ENCODE measurements around the gene HYAL4. TPM values are rescaled to one million over a fixed set of nuclear protein-coding genes. Genes with fewer than 3 reads are reported as not detected.
"Not testable (repeated sequence)": the region's sequence is repeated elsewhere in the genome, so short reads cannot be mapped to it uniquely, and the experiment has no call there.

The HYAL4 gene
- polyA plus RNA-seq, 3 donors: 0.08 to 0.18 (median 0.11) TPM

- DNase-seq (ENCODE audit: extremely low read depth in 1 of 11, low read depth in 9 of 11, low spot score in 4 of 11): no peak
Observed at GRCh38 chr7:123876557-123877256, 31.7 kb downstream of the HYAL4 start.

GRCh38 chr7:123879628-123880027 is 34.7 kb downstream of the HYAL4 start:
- DNase-seq (ENCODE audit: extremely low read depth in 1 of 11, low read depth in 9 of 11, low spot score in 4 of 11): no peak

GRCh38 chr7:123881300-123881699 is 36.3 kb downstream of the HYAL4 start:
- no peak for DNase-seq (ENCODE audit: extremely low read depth in 1 of 11, low read depth in 9 of 11, low spot score in 4 of 11)

- DNase-seq (ENCODE audit: extremely low read depth in 1 of 11, low read depth in 9 of 11, low spot score in 4 of 11): no peak
Observed at GRCh38 chr7:123883154-123883553, 38.2 kb downstream of the HYAL4 start.

GRCh38 chr7:123888192-123888591 is 43.2 kb downstream of the HYAL4 start:
- no peak for DNase-seq (ENCODE audit: extremely low read depth in 1 of 11, low read depth in 9 of 11, low spot score in 4 of 11)

- not testable (repeated sequence) for DNase-seq (ENCODE audit: extremely low read depth in 1 of 11, low read depth in 9 of 11, low spot score in 4 of 11)
Observed at GRCh38 chr7:123894753-123895152, 49.8 kb downstream of the HYAL4 start.

- DNase-seq (ENCODE audit: extremely low read depth in 1 of 11, low read depth in 9 of 11, low spot score in 4 of 11): no peak
Observed at GRCh38 chr7:123901101-123901500, 56.1 kb downstream of the HYAL4 start.

- DNase-seq (ENCODE audit: extremely low read depth in 1 of 11, low read depth in 9 of 11, low spot score in 4 of 11): no peak
Observed at GRCh38 chr7:123905714-123906113, 60.7 kb downstream of the HYAL4 start.

- peak in 10 of 11 donors; percentile 1 to 39 (median 10) for DNase-seq (ENCODE audit: extremely low read depth in 1 of 11, low read depth in 9 of 11, low spot score in 4 of 11)
Observed at GRCh38 chr7:123916240-123916724, 71.3 kb downstream of the HYAL4 start.

- no peak for DNase-seq (ENCODE audit: extremely low read depth in 1 of 11, low read depth in 9 of 11, low spot score in 4 of 11)
Observed at GRCh38 chr7:123917878-123918277, 72.9 kb downstream of the HYAL4 start.

GRCh38 chr7:123918309-123918708 is 73.3 kb downstream of the HYAL4 start:
- no peak for DNase-seq (ENCODE audit: extremely low read depth in 1 of 11, low read depth in 9 of 11, low spot score in 4 of 11)

GRCh38 chr7:123923599-123923998 is 78.6 kb downstream of the HYAL4 start:
- DNase-seq (ENCODE audit: extremely low read depth in 1 of 11, low read depth in 9 of 11, low spot score in 4 of 11): no peak

GRCh38 chr7:123924941-123925340 is 80.0 kb downstream of the HYAL4 start, which contains the start of gene SPAM1:
Gene SPAM1, plus strand, starts transcription at chr7:123925241. Its CDS starts 28,330 bp downstream, at chr7:123953571.
- no peak for DNase-seq (ENCODE audit: extremely low read depth in 1 of 11, low read depth in 9 of 11, low spot score in 4 of 11)

Other genes with a start within 250 kb of the HYAL4 start
- 1 to 10 TPM; 1.7 to 2.8 (median 2.1) TPM for gene ASB15, start 243.3 kb upstream of the HYAL4 start, polyA plus RNA-seq (ENCODE audit: insufficient read length in 3 of 3)
- under 1 TPM in 1 of 3 donors, not detected in 2; 0.06 TPM for gene LMOD2, start 189.3 kb upstream of the HYAL4 start, polyA plus RNA-seq (ENCODE audit: insufficient read length in 3 of 3)
- gene WASL, start 96.2 kb upstream of the HYAL4 start, polyA plus RNA-seq (ENCODE audit: insufficient read length in 3 of 3): 10 to 100 TPM; 71.2 to 85.8 (median 76.4) TPM
- gene SPAM1, start 80.1 kb downstream of the HYAL4 start, polyA plus RNA-seq (ENCODE audit: insufficient read length in 3 of 3): not detected
- under 1 TPM in 2 of 3 donors, not detected in 1; 0.12 to 0.23 TPM for gene TMEM229A, start 187.9 kb downstream of the HYAL4 start, polyA plus RNA-seq (ENCODE audit: insufficient read length in 3 of 3)

Measured in renal cortex interstitium (tissue), 11 donors.